Hematopoietic multipotent progenitor cell treated with erythropoietin and hydrocortisone succinate and interleukin-3 and kit ligand, for 6 days (in vitro differentiated cells): Measurements from ENCODE around the gene YY1.
"Not testable (repeated sequence)": the region's sequence is repeated elsewhere in the genome, so short reads cannot be mapped to it uniquely, and the experiment has no call there.

Experiments
- DNase-seq: peaks from one replicate; pipeline ENCODE4 v3.0.0-alpha.2; 2015

Gene YY1

DNA sequence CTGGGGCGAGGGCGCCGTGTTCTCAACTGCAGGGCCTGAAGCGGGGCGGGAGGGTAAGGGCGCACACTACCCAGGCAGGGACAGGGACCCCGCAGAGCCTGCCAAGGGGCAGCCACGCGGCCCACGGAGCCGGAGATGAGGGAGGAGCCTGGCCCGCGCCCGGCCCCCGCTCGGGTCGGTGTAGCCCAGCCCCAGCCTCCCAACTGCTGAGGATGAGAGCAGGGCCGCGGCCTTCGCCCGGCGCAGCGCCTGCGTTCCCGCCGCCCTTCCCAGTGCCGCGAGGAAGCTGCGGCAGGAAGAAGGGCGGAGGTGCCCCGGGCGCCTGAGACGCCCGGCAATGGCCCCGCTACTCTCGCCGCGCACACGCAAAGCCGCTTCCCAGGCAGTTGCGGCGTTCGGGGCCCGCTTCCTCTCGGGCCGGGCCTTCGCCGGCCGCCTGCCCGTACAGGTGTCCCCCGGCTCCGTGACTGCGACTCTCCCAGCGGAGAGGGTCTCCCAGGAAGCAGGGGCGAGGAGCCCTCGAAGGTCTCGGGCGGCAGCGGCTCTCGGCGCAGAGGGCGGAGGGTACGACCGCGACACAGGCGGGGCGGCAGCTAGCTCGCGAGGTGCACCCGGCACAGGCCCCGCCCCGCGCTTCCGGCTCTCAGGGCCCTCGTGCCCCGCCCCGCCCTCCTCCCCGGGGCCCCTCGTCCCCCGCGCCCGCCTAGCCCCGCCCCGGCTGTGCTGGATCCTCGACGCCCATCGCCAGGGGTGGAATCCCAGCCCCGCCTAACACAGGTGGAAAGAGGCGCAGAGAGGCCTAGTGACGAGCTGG is 24.8 kb upstream of the YY1 start:
- peak; percentile 97 for DNase-seq

DNA sequence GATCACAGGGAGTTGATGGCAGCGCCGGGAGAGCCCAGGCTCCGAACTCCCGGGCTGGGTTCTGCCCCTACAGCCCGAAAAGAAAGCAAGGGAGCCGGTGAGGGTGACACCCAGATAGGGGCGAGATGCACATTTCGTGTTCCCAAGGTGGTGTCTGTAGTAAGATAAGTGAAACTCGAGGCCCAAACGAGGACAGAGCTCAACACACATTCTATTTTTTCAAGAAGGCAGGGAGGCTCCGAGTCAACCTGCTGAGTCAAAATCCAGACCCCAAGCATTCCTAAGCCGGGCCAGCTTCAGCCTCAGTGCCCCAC is 24.2 kb upstream of the YY1 start:
- peak; percentile 87 for DNase-seq

DNA sequence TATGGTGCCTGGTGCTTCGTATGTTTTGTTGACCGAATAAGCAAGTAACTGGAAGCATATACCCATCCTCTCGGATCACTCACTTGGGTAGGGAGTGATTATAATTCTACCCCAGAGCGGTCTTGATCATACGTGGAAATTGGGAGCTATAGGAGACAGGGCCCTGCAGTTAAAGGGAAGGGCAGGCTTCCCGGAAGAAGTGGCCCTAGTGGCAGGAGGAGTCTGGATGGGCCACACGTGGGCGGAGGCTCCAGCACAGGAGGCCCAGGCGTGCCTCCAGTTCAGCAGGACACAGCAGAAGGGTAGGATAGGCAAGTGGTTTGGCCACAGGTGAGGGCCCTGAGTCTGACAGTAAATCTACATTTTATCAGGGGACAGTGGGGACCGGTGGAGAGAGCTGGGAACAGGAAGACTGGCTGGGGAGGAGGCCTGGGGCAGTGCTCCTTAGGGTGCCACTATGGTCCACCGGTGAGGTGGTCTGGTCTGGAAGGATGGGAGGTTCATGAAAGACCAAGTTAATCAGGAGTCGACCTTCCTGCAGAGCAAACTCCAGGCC is 23.5 kb upstream of the YY1 start:
- DNase-seq: no peak

DNA sequence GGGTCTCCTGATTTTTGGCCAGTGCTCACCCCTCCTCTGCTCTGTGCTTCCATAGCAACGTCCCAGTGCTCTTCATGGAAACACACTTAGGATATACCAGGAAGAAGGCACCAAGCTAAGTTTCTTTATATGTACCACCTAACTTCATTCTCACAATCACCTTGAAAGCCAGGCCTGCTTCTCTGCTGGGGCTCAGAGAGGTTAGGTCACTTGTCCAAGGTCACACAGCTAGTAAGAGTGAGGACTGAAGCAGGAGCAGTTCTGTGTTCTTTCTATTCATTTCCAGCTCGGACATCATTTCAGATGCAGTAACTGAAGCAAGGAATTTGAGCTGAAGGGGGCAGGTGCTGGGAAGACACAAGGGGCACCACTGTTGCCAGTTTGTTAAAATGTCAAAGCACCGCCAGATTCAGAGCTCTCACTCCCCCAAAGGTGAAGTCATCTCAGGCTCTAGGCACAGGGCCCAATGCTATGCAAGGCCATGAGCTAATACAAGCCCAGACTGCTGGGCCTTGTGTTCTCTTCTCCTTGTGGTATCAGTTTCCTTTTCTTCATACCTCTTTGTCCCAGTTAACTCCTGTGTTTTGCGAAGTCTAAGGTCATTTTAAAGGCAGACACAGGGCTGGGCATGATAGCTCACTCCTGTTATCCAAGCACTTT is 19.7 kb upstream of the YY1 start:
- no peak for DNase-seq

DNA sequence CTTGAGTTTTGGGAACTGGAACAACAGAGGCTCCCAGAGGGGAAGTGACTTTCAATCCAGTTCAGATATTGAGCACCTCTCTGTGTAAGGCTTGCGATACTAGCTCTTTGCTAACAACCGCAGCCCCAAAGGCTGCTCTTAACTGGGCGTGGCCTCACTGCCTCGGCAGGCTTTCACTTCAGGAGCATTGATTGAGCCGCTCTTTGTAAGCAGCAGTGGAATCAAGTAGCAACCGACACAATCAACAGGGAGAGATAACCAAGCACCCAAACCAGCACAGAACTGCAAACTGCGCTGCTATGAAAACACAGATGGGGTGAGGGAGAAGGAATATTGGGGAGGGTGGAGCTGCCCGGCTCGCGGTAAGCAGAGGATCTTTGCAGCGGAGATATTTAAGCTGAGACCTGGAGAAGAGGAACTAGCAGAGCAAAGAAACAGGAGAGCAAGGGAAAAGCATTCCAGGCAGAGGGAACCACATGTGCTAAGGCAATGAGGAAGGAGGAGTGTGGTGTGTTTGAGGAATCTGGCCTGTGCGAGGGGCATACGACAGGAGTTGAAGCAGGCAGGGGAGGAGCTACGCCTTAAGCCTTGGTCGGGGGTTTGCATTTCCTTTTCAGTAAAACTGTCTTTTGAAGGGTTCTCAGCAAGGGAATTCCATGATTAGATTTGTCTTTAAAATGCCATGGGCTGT is 17.3 kb upstream of the YY1 start:
- DNase-seq: peak; percentile 96

DNA sequence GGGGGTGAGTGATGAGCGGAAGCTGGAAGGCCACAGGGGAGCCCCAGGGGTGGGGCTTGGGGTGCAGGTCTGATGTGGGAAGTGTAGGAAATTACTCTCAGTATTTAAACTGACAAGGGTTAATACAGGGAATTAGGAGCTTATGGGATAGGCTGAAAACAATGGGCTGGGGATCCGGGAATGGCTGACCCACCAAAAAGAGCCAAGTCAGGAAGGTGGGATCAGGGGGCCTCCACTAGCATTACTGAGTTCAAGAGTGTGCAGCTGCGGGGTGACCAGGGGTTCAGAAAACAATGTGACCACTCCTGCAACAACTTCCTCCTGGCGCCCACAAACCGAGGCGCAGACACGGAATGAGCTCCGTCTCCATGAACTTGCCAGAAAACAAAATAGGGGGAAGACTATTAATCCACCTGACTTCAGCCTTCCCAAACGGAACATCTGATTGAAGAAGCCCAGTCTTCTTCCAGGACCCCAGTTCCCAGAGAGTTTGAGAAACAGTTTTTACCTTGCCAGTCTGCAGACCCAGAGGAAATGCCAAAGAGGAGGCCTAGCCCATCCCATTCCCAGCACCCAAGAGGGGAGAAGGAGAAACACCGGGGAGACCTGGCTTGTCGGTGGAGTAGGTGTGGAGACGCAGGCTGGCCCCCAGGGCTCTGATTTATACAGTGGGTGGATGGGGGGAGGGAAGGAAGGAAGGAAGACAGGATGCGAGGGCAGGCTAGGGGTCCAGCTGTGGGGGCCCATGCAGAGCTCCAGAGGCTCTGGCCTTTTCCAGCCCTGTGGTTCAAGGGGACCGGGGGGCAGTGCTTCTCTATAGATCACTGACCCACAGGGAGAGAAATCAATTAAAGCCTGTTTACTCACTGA is 16.5 kb upstream of the YY1 start:
- peak; percentile 44 for DNase-seq

DNA sequence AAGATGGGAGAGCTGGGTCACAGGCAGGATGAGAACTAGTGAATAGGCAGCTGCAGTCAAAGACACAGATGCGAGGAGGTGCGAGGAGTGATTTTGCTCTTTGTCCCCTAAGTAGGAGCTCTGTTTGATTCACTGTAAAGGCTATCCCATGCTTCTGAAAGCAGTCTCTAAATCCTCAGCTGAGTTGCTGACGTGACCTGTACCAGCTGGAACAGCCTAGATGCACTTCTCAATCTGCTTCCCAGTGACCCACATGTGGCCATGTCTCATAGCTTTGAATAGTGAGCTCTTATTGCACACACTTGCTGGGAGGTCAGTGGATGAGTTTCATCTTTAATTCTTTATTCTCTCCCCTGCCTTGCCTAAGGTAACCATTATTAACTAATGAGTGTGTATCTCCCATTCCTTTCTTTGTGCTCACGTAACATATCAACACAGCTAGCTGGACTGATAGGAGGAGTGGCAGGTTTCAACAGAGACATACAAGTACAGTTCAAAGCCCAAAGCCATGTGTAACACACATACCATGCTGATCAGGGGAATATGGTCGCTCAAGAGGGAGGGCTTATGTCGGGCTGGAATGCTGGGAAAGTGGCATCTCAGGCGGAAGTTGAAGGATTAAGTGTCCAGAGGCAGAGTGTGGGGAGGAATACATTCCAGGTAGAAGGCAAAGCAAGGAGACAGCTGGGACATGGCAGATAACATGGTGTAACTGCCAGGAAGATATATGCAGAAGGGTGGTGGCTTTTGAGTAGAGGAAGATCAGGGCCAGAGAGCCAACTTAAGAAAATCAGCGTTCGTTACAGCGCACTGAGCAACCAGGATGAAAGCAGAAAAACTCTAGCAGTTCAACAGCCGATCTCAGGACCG is 15.4 kb upstream of the YY1 start:
- DNase-seq: peak; percentile 63

DNA sequence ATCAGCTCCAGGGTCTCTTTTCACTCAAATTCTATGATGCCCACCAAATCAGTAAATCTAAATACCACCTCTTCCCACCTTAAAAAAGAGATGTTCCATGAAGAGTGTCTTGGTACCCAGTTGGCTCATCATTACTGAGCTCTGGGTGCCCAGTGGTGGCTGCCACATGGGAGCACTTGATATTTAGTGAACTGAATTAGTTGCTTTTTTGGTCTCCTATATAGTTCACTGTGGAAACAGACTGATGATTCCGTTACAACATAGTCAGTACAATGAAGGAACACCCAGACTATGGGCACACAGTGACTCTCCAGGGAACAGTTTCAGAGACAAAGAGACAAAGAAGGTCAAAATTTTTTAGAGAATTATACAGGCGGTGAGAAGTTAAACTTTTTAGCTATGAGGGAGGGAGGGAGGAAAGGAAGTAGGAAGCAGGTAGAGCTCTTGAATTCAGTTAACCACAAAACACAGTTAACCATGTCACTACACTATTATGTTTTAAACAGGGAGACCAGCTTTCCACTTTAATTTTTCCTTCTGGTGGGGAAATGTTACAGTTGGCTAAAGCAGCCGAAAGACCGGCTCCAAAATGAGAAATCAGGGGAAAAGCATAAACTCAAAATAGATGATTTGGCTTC is 14.6 kb upstream of the YY1 start:
- no peak for DNase-seq

DNA sequence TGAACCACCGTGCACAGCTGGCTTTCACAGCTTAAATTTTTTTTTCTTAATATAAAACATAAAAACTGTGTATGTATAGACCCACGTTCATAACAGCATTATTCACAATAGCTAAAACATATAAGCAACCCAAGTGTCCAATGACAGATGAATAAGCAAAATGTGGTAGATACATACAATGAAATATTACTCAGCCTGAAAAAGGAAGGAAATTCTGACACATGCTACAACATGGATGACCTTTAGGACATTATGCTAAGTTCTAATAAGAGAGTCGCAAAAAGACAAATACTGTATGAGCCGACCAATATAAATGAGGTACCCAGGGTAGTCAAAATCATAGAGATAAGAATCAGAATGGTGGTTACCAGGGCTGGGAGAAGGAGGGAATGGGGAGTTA is 13.8 kb upstream of the YY1 start:
- no peak for DNase-seq

DNA sequence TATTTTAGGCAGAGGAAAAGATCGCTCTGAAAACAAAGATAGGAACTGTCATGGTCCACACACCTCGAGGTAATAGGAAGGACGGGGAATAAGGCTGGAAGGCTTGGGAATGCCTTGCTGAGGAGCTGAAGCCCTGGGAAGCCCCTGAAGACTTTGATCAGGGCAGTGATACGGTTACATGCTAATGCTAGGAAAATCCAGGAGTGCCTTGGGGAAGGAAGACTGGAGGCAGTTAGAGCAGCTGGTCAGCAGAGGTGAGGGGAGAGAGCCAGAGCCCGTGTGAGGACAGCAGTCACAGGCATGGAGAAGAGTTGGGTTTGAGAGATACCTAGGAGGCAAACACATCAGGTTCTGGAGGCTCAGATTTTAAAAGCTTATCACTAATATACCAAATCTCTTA is 8.6 kb upstream of the YY1 start:
- no peak for DNase-seq

DNA sequence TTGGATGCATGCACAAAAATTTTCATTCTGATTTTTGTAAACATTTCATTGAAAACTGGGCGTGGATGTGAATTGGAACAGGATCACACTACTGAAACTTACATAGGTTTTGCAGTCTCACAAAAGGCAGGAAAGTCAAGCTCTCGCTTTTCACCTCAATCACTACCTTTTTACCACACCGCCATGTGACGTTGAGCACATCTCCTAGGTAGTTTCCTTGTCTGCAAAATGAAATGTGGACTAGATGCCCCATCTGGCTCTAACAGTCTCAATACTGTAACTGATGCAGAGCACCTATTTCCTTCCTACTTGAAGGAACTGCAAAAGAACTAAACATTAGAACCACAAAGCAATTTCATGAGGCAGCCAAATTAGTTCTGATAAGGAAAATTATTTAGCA is 4.4 kb upstream of the YY1 start:
- DNase-seq: no peak

DNA sequence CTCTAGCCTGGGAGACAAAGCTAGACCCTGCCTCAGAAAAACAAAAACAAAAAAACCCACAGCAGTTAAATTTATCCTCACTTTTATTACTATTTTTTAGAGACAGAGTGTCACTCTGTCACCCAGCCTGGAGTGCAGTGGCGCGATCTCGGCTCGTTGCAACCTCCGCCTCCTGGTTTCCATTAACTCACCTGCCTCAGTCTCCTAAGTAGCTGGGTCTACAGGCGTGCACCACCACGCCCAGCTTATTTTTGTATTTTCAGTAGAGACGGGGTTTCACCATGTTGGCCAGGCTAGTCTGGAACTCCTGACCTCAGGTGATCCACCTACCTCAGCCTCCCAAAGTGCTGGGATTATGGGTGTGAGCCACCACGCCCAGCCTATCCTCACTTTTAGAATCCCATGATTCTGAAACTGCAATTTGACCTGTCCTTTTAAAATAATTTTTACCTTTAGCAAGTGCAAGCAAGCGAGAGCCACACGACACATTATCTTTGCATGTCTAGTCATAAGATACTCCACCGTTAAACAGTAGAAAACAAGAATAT is 2.6 kb upstream of the YY1 start:
- DNase-seq: not testable (repeated sequence)

DNA sequence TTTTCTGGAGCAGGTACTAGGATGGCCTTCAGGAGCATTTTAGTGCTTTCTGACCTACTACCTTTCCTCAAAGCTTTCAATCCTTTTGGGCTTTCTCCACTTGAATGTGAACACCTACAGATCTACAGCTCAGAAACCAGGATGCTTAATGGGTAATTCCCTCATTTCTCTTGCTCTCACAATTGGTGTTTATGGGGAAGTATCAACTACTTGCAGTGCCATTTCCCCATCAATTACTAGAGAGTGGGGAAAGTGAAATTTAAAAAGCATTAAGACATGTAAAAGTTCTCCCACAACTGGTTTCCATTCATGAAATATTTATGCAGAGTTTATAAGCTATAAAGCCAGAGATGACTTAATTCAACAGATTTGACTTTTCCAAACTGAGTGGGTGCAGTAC is 2.1 kb upstream of the YY1 start:
- DNase-seq: no peak

DNA sequence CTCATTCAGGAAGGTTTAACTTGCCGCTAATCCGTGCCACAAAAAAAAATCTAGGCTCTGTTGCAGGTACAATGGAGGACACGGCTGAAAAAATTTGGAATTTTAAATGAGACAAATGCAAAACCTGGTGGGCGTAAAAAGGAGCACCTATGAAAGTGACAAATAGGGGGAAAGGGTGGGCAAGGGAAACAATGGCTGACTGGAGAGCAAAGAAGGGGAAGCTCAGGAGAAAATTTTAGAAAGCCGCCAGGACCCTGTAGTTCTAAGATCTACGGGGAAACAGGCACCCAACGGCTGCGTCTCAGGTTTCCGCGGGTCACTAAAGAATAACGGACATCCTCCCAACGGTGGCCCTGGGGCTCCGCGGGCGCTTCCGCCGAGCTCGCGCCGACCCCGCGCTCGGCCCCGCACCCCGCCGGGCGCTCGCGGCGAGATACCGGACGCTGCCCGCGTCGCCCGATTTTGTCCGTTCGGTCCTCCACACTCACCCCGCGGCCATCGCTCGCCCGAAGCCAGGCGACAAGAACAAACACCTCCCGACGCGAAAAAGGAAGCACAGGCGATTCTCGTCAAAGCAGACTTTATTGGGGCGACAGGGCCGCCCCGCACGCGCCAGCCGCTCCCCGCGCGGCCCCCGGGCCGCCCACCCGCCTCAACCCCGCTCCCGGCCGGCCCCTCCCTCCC is 1.1 kb upstream of the YY1 start:
- peak; percentile 79 for DNase-seq

DNA sequence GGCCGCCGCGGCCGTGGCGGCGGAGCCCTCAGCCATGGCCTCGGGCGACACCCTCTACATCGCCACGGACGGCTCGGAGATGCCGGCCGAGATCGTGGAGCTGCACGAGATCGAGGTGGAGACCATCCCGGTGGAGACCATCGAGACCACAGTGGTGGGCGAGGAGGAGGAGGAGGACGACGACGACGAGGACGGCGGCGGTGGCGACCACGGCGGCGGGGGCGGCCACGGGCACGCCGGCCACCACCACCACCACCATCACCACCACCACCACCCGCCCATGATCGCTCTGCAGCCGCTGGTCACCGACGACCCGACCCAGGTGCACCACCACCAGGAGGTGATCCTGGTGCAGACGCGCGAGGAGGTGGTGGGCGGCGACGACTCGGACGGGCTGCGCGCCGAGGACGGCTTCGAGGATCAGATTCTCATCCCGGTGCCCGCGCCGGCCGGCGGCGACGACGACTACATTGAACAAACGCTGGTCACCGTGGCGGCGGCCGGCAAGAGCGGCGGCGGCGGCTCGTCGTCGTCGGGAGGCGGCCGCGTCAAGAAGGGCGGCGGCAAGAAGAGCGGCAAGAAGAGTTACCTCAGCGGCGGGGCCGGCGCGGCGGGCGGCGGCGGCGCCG is 381 bp downstream of the YY1 start:
- DNase-seq: no peak

DNA sequence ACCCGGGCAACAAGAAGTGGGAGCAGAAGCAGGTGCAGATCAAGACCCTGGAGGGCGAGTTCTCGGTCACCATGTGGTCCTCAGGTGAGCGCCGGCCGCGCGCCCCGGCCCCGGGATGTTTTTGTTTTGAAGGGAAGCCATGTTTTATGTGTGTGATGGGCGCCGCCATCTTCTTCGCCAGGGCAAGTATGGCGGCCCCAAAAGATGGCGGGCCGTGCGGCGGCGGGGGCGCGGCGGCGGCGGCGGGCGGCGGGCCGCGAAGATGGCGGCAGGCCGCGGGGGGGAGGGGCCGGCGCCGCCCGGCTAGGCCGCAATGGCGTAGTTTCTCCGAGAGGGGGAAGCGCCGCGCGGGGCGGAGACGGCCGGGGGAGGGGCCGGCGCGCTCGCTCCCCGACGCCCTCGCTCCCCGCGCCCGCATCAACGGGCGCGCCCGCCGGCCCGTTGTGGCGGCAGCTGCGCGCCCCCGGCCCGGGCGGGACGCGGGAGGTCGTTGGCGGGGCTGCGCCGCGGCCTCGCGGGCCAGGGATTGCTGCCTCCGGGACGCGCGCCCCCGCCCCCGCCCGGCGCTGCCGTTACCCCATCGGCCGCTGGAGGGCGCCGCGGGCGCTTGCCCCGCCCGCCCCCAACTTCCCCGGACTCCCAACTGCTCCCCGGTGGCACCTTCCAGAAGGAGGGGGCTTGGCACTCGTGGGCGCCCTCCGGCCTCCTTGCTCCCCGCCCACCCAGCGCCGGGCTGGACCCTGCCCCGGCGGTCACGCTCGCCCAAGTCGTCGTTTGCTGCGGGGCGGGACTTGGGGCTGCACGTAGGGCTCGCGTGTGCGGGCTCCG is 1.1 kb downstream of the YY1 start:
- DNase-seq: peak; percentile 89

DNA sequence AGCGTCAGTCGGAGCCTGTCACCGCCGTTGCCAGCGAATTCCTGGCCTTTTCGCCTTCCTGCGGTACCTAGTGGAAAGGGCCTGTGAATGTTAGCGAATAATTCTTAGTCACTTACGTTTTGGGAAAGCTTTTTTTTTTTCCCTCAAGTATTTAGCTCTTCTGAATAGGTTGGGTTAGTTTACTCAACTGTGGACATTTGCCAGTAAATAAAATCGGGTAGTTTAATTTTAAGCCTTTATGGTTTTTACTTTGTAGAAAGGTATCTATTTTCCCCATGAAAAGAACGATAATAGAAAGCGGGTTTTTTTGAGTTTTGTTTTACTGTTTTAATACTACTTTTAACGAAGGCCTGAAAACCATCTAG is 1.7 kb downstream of the YY1 start:
- DNase-seq: no peak

DNA sequence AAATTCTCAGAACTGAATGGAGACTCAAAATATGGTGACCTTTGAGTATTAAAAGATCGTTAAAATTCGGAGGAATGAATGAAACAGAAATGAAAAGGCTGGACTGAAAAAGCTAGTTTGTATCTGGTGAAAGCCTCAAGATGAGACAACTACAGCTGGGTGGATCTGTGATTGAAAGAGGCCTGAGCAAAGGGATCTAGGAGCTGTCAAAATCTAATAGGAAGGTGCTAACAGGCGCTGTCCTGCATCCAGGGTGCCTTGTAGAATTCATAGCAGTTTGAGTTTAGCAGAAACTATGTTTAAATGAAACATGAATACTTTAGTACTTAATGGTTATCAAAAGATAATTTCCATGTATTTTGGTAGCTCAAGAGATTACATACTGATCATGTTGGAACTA is 2.3 kb downstream of the YY1 start:
- no peak for DNase-seq

DNA sequence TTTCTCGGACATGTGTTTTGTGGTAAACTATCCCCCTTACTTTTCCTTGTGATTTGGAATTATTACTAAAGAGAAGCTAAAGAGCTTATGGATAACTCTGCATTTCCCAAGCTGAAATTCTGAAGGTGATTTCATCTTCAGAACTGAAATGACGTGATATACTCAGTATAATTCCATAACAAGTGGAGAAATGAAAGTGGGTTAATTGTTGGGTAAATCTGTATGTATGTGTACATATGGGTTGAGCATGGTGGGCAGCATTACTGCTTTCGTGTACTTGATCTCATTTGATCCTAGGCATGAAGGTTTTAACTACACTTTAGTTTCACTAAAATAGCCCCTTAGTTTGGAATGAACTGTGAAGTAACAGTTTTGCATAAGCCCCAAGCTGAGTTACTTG is 4.1 kb downstream of the YY1 start:
- DNase-seq: no peak
